Small intestine (tissue), 7 donors: ENCODE results near the gene SPAG16. TPM values are rescaled to one million over a fixed set of nuclear protein-coding genes. Genes with fewer than 3 reads are reported as not detected.

Experiments used
- DNase-seq, 2 donors: peaks; one replicate each; pipeline versions ENCODE4 v3.0.0 to v3.0.0-alpha.2; 2013
- FAIRE-seq: peaks from 2 replicates; lab custom pipeline; 2012; peaks lifted over from hg19 to GRCh38; lab: Jason Lieb, UNC
- H3K27ac ChIP-seq, 3 donors: one replicate each; pipeline ENCODE4 v1.5.1; 2013; ENCODE audit warnings: low read length in 2 of 3, mild to moderate bottlenecking in 2 of 3, control low read depth in 1 of 3, inconsistent platforms in 1 of 3, low read depth in 1 of 3, moderate library complexity in 1 of 3
- H3K27me3 ChIP-seq, 3 donors: one replicate each; pipeline ENCODE4 v1.6.1; 2013; ENCODE audit warnings: low read length in 3 of 3, inconsistent platforms in 1 of 3; ENCODE audit not compliant: control insufficient read depth in 3 of 3, insufficient read depth in 3 of 3
- H3K36me3 ChIP-seq, 3 donors: one replicate each; pipeline ENCODE4 v1.6.1; 2013; ENCODE audit warnings: low read length in 3 of 3, inconsistent platforms in 1 of 3, low read depth in 1 of 3, mild to moderate bottlenecking in 1 of 3, moderate library complexity in 1 of 3; ENCODE audit not compliant: control insufficient read depth in 3 of 3, insufficient read depth in 2 of 3
- H3K4me1 ChIP-seq, 3 donors: one replicate each; pipeline ENCODE4 v1.6.1; 2013; ENCODE audit warnings: low read length in 2 of 3, inconsistent platforms in 1 of 3, low read depth in 1 of 3, mild to moderate bottlenecking in 1 of 3, moderate library complexity in 1 of 3; ENCODE audit not compliant: control insufficient read depth in 3 of 3, insufficient read depth in 2 of 3
- H3K4me3 ChIP-seq, 3 donors: one replicate each; pipeline ENCODE4 v1.5.1; 2013; ENCODE audit warnings: low read length in 3 of 3, control low read depth in 1 of 3, inconsistent platforms in 1 of 3, low read depth in 1 of 3, mild to moderate bottlenecking in 1 of 3, moderate library complexity in 1 of 3
- H3K9me3 ChIP-seq, 2 donors: one replicate each; pipeline ENCODE4 v1.6.1; 2013; ENCODE audit warnings: low read depth in 1 of 2, low read length in 1 of 2; ENCODE audit not compliant: control insufficient read depth in 2 of 2, insufficient read depth in 1 of 2
- WGBS, 3 donors: extraction: QIAGEN DNeasy Blood & Tissue Kit; methylation state at CpG; one replicate each; pipeline ENCODE4 v1.1.7; 2013; 5-methylcytosine and 5-hydroxymethylcytosine counted together
- polyA plus RNA-seq, 4 donors: library from polyadenylated mRNA; stranded (reverse) in 3 of 4; unstranded in 1 of 4; fragments of 200-250 nt in 3 of 4; fragments of 120-200 nt in 1 of 4; gene quantifications; one replicate each; pipeline versions ENCODE4 v1.2.1 to v1.2.3, GENCODE V29; 2013
- donor health status: healthy with polysubstance abuse.
- donor health status: control.
- donor health status: control.
- donor health status: Bipolar disorder and iron deficiency.
- donor health status: healthy.

The SPAG16 gene
- polyA plus RNA-seq, 4 donors = 15.4 to 52.5 (median 18.9) TPM

GRCh38 chr2:214386720-214387119 is 1102.5 kb downstream of the SPAG16 start:
- Histone ChIP-seq H3K4me3 (no peak overlapping the region), H3K4me1 (no peaks in the 10 kb centered on the region), H3K9me3 (no peaks in the 10 kb centered on the region), H3K27me3 (no peaks in the 10 kb centered on the region), H3K36me3 (no peaks in the 10 kb centered on the region), H3K27ac (no peak overlapping the region)
- DNase-seq (no peak), FAIRE-seq (no peak)
- 85 to 89% (median 87%) methylated on average over 2 of the region's 2 CpGs for WGBS, 3 donors

- no peak for FAIRE-seq
- Histone ChIP-seq H3K9me3 (no peaks in the 10 kb centered on the region), H3K27ac (no peak overlapping the region), H3K36me3 (no peaks in the 10 kb centered on the region), H3K4me1 (no peaks in the 10 kb centered on the region), H3K27me3 (no peaks in the 10 kb centered on the region), H3K4me3 (no peak overlapping the region)
- no peak for DNase-seq
Observed at GRCh38 chr2:214389334-214389733, 1105.1 kb downstream of the SPAG16 start.

DNA sequence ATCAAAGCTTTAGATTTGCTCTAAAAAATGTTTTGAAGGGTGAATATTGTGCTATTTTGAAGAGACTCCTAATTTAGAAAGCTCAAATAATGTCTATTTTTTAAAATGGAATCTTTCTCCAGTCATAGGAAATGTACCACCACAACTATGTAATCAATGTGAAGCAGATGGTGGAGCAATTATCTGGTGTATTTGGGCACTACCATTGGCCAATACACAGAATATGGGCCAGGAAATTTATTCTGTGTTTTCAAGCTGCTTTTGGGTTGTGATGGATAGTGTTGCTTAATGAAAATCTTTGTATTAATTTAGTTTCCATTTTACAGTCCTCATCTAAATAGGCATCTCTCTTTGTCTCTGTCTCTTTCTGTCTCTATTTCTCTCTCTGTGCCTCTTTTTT is 1109.5 kb downstream of the SPAG16 start:
- Histone ChIP-seq H3K4me1 (no peaks in the 10 kb centered on the region), H3K27ac (no peak overlapping the region), H3K36me3 (no peaks in the 10 kb centered on the region), H3K9me3 (no peaks in the 10 kb centered on the region), H3K27me3 (no peaks in the 10 kb centered on the region), H3K4me3 (no peak overlapping the region)
- no peak for FAIRE-seq
- DNase-seq = no peak

- Histone ChIP-seq H3K36me3 (no peaks in the 10 kb centered on the region), H3K27me3 (no peaks in the 10 kb centered on the region), H3K4me3 (no peak overlapping the region), H3K27ac (no peak overlapping the region), H3K4me1 (no peaks in the 10 kb centered on the region), H3K9me3 (no peaks in the 10 kb centered on the region)
- WGBS, 3 donors = 88 to 90% (median 88%) methylated on average over 1 of the region's 1 CpG
- DNase-seq (no peak), FAIRE-seq (no peak)
Observed at GRCh38 chr2:214395040-214395439, 1110.8 kb downstream of the SPAG16 start.

DNA sequence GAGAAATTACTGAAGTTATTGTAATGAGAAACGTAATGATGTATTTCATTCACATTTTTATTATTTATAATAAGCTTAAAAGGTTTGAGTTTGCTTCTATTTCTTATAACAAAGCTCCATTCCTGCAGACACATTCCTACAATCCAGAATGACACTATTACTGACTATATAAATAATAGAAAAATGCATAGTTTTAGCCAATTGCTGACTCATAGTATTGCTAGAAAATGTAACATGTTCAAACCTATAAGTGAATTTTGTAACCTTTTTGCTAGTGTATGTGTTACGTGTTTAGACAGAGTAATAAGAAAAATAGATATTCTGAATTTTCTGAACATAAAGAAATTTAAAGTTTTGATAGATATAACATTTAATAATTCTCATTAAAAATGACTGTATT is 1117.3 kb downstream of the SPAG16 start:
- FAIRE-seq (no peak), DNase-seq (no peak)
- no peaks in the 10 kb centered on the region for H3K27me3 ChIP-seq
- no peaks in the 10 kb centered on the region for H3K4me1 ChIP-seq
- H3K27ac ChIP-seq = no peak overlapping the region
- H3K9me3 ChIP-seq = no peaks in the 10 kb centered on the region
- WGBS, 3 donors = 56 to 69% (median 59%) methylated on average over 2 of the region's 2 CpGs
- H3K36me3 ChIP-seq = no peaks in the 10 kb centered on the region
- H3K4me3 ChIP-seq = no peak overlapping the region

GRCh38 chr2:214410128-214410775 is 1126.0 kb downstream of the SPAG16 start:
- FAIRE-seq (no peak), DNase-seq (no peak)
- Histone ChIP-seq H3K27ac (no peak overlapping the region), H3K27me3 (no peaks in the 10 kb centered on the region), H3K36me3 (no peaks in the 10 kb centered on the region), H3K4me3 (no peak overlapping the region), H3K9me3 (no peaks in the 10 kb centered on the region), H3K4me1 (no peaks in the 10 kb centered on the region)
- 45 to 50% (median 49%) methylated on average over 13 of the region's 13 CpGs for WGBS, 3 donors

DNA sequence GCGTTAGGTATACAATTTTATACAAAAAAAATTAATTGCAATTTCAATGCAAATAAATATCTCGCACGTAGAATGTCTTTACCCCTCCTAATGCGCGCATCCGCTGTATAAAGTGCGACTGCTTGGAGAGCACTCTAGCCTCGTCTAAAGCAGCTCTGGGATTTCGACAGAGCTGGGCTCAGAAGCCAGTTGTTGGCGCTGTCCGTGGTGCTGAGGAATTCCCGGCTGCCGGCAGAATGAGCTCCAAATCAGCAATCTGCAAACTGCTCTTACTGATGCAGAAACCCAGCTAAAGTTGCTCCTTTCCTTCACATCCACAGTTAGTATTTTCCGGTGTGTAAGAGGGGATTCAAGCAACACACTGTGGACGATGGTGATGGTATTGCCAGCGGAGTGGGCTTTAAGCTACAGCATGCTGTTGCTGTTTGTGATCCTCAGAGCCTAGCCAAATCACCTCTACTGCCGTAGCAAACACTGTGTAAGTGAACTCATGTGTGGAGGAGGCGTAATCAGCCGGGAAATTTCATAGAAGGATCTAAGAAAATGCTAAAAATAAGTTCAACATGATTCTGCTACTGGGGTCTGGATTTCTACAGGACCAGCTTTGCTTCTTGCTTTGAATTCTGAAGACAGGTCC is 1126.8 kb downstream of the SPAG16 start, which contains the start of gene VWC2L:
TSS of gene VWC2L (plus strand) at position 137 of the 637 bp plus-strand sequence. CDS start 3,140 bp downstream, outside the sequence.
- Histone ChIP-seq H3K9me3 (no peaks in the 10 kb centered on the region), H3K4me1 (no peaks in the 10 kb centered on the region), H3K27me3 (no peaks in the 10 kb centered on the region), H3K4me3 (no peak within 1 kb of the TSS), H3K27ac (no peak within 1 kb of the TSS), H3K36me3 (no peaks in the 10 kb centered on the region)
- peak; percentile 10 to 73 for DNase-seq
- no peak for FAIRE-seq
- 14 to 17% (median 16%) methylated on average over 19 of the region's 19 CpGs for WGBS, 3 donors

- no peaks in the 10 kb centered on the region for H3K4me1 ChIP-seq
- no peaks in the 10 kb centered on the region for H3K27me3 ChIP-seq
- H3K9me3 ChIP-seq = no peaks in the 10 kb centered on the region
- no peak overlapping the region for H3K27ac ChIP-seq
- 67 to 82% (median 78%) methylated on average over 1 of the region's 1 CpG for WGBS, 3 donors
- DNase-seq (no peak), FAIRE-seq (no peak)
- H3K4me3 ChIP-seq = no peak overlapping the region
- no peaks in the 10 kb centered on the region for H3K36me3 ChIP-seq
Observed at GRCh38 chr2:214412679-214413078, 1128.4 kb downstream of the SPAG16 start.
